MM.1S (cell line): ENCODE measurements around the gene TANGO2.

ENCODE experiments used
- DNase-seq: peaks from one replicate; pipeline ENCODE4 v3.0.0-alpha.2; 2015
- H2AFZ ChIP-seq: fragments of 300-600 bp; sonication (generic); 2 replicates; pipeline ENCODE4 v1.6.0; 2016; ENCODE audit warnings: antibody characterized with exemption, low read length
- H3F3A ChIP-seq: fragments of 300-600 bp; sonication (generic); 2 replicates; pipeline ENCODE4 v1.6.1; 2016; ENCODE audit warnings: mild to moderate bottlenecking, antibody characterized with exemption, low read length, moderate library complexity, mixed read lengths; ENCODE audit not compliant: insufficient read depth
- H3K27ac ChIP-seq: fragments of 300-600 bp; sonication (generic); 2 replicates; pipeline ENCODE4 v1.5.1; 2016; ENCODE audit warnings: mild to moderate bottlenecking, low read length
- H3K27me3 ChIP-seq: fragments of 300-600 bp; sonication (generic); replicated peaks from 2 replicates; pipeline ENCODE4 v1.6.0; 2016; ENCODE audit warnings: low read length; ENCODE audit not compliant: insufficient read depth
- H3K36me3 ChIP-seq: fragments of 300-600 bp; sonication (generic); replicated peaks from 2 replicates; pipeline ENCODE4 v1.6.1; 2016; ENCODE audit warnings: mild to moderate bottlenecking, low read length, mixed read lengths; ENCODE audit not compliant: insufficient read depth
- H3K4me1 ChIP-seq: fragments of 300-600 bp; sonication (generic); 2 replicates; pipeline ENCODE4 v1.6.1; 2016; ENCODE audit warnings: low read length, mixed read lengths
- H3K4me2 ChIP-seq: fragments of 300-600 bp; sonication (generic); 2 replicates; pipeline ENCODE4 v1.6.0; 2016; ENCODE audit warnings: low read depth, low read length
- H3K4me3 ChIP-seq: fragments of 300-600 bp; sonication (generic); 2 replicates; pipeline ENCODE4 v1.5.1; 2016; ENCODE audit warnings: low read length, mixed read lengths
- H3K79me2 ChIP-seq: fragments of 300-600 bp; sonication (generic); 2 replicates; pipeline ENCODE4 v1.6.1; 2016; ENCODE audit warnings: mixed run types, low read length, mixed read lengths
- H3K9ac ChIP-seq: fragments of 300-600 bp; sonication (generic); 2 replicates; pipeline ENCODE4 v1.6.1; 2016; ENCODE audit warnings: low read length, mixed read lengths
- H3K9me2 ChIP-seq: fragments of 300-600 bp; sonication (generic); replicated peaks from 2 replicates; pipeline ENCODE4 v1.6.1; 2016; ENCODE audit warnings: mild to moderate bottlenecking, low read length, mixed read lengths; ENCODE audit not compliant: insufficient read depth
- H3K9me3 ChIP-seq: fragments of 300-600 bp; sonication (generic); replicated peaks from 2 replicates; pipeline ENCODE4 v1.6.1; 2016; ENCODE audit warnings: mild to moderate bottlenecking, low read length, mixed read lengths; ENCODE audit not compliant: insufficient read depth
- H4K20me1 ChIP-seq: fragments of 300-600 bp; sonication (generic); 2 replicates; pipeline ENCODE4 v1.6.1; 2016; ENCODE audit warnings: mild to moderate bottlenecking, low read length, moderate library complexity, mixed read lengths; ENCODE audit not compliant: insufficient read depth
- CTCF ChIP-seq: fragments of 300-600 bp; sonication (generic); IDR thresholded peaks from 2 replicates; pipeline ENCODE4 v1.5.1; 2016; ENCODE audit warnings: antibody characterized with exemption, low read length, mixed read lengths
- EZH2 ChIP-seq: fragments of 300-600 bp; sonication (generic); optimal IDR thresholded peaks from 2 replicates; pipeline ENCODE3; 2017; ENCODE audit warnings: low read depth, mild to moderate bottlenecking, antibody characterized with exemption, low read length, mixed read lengths
- EZH2phosphoT487 ChIP-seq: fragments of 300-600 bp; sonication (generic); IDR thresholded peaks from 2 replicates; pipeline ENCODE4 v1.6.1; 2018; ENCODE audit warnings: antibody characterized with exemption, low read length

TANGO2 gene

DNA sequence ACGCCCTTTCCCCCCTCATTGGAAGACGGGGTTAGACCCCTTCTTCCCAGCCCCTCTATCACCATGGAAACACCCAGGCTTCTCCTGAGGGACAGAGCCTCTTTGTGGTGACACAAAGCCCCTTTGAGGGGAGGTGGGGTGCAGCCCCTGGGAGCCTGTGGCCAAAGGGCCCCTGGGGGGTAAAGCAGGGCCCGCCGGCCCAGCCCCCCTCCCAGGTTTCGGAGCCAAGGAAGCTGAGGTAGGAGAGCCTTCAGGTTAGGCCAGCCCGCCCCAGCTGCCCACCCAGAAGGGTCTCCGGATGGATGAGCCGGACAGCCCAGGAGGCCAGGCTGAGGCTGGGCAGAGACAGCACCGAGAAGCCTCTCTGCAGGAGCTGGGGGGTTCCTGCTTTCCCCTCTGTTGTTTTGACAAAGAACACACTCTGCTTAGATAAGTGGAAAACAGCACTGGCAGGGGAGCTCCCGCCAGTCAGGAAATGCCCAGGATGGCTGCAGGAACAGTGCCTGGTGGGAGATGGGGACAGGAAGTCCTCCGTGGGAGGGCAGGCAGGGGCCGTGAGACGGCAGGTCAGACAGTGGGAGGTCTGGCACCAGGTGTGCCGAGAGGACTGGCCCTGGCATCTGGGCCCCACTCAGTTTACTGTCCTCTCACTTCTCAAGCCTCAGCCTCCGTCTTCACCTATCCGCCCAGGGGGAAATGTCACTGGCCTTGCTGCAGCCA lies 22.5 kb upstream of the TANGO2 start:
- Histone ChIP-seq H3K9me3 (no peaks in the 10 kb centered on the region), H2AFZ (no peak overlapping the region), H3K4me1 (no peaks in the 10 kb centered on the region), H3K9ac (no peak overlapping the region), H3K36me3 (no peaks in the 10 kb centered on the region), H3F3A (no peaks in the 10 kb centered on the region), H3K27me3 (peaks cover 84% of the 10 kb centered on the region), H4K20me1 (no peaks in the 10 kb centered on the region), H3K4me3 (no peak overlapping the region), H3K9me2 (no peaks in the 10 kb centered on the region), H3K4me2 (no peak overlapping the region), H3K79me2 (no peaks in the 10 kb centered on the region), H3K27ac (no peak overlapping the region)
- no peak for TF ChIP-seq EZH2phosphoT487
- no peak for TF ChIP-seq EZH2
- TF ChIP-seq CTCF: no peak
- DNase-seq: no peak

GRCh38 chr22:19998991-19999820 lies 21.7 kb upstream of the TANGO2 start:
- Histone ChIP-seq H3K36me3 (no peaks in the 10 kb centered on the region), H3K4me3 (no peak overlapping the region), H3K79me2 (no peaks in the 10 kb centered on the region), H3F3A (no peaks in the 10 kb centered on the region), H3K27ac (no peak overlapping the region), H4K20me1 (no peaks in the 10 kb centered on the region), H3K4me2 (no peak overlapping the region), H3K9ac (no peak overlapping the region), H3K9me3 (no peaks in the 10 kb centered on the region), H3K27me3 (peaks cover 84% of the 10 kb centered on the region), H3K9me2 (no peaks in the 10 kb centered on the region), H3K4me1 (no peaks in the 10 kb centered on the region), H2AFZ (no peak overlapping the region)
- no peak for DNase-seq
- TF ChIP-seq EZH2phosphoT487 (no peak), CTCF (no peak), EZH2 (no peak)

GRCh38 chr22:20000246-20001081 lies 20.4 kb upstream of the TANGO2 start:
- TF ChIP-seq EZH2 (no peak), CTCF (no peak), EZH2phosphoT487 (no peak)
- no peak overlapping the region for H3K4me3 ChIP-seq
- no peaks in the 10 kb centered on the region for H3K36me3 ChIP-seq
- H3K9ac ChIP-seq: no peak overlapping the region
- no peaks in the 10 kb centered on the region for H3K4me1 ChIP-seq
- DNase-seq: no peak
- no peaks in the 10 kb centered on the region for H3K79me2 ChIP-seq
- H3K4me2 ChIP-seq: no peak overlapping the region
- no peaks in the 10 kb centered on the region for H3K9me2 ChIP-seq
- H3K27me3 ChIP-seq: peaks cover 87% of the 10 kb centered on the region
- no peaks in the 10 kb centered on the region for H4K20me1 ChIP-seq
- H2AFZ ChIP-seq: no peak overlapping the region
- no peaks in the 10 kb centered on the region for H3F3A ChIP-seq
- H3K9me3 ChIP-seq: no peaks in the 10 kb centered on the region
- no peak overlapping the region for H3K27ac ChIP-seq
